Ovary (tissue), 3 donors: ENCODE data around the gene C1QTNF8.

ENCODE experiments used
- CTCF ChIP-seq, 3 donors: fragments of 450-650 bp in 2 of 3; fragments of 200-600 bp in 1 of 3; IDR thresholded peaks; one replicate each; pipeline versions ENCODE4 v1.5.1 to v1.8.0; 2016 to 2022; ENCODE audit warnings: antibody characterized with exemption in 3 of 3, mild to moderate bottlenecking in 1 of 3
- EP300 ChIP-seq: sonication (generic); formaldehyde crosslinking; IDR thresholded peaks from one replicate; pipeline ENCODE4 v1.6.1; 2017; ENCODE audit warnings: antibody characterized with exemption
- POLR2A ChIP-seq: fragments of 450-650 bp; IDR thresholded peaks from one replicate; pipeline ENCODE4 v1.6.1; 2017; ENCODE audit warnings: antibody characterized with exemption, mild to moderate bottlenecking, moderate library complexity
- donor health status: DM: no; HTN: no; CAD: no.

- TF ChIP-seq CTCF (IDR thresholded peaks at IDR 0.05) (no peak), POLR2A (no peak), EP300 (no peak)
These were observed 1.9 kb downstream of the C1QTNF8 start for GRCh38 chr16:1094124-1094479.
